ENCODE measurements around the gene AQP3.
"Not testable (repeated sequence)": the region's sequence is repeated elsewhere in the genome, so short reads cannot be mapped to it uniquely, and the experiment has no call there.

AQP3 gene

DNA sequence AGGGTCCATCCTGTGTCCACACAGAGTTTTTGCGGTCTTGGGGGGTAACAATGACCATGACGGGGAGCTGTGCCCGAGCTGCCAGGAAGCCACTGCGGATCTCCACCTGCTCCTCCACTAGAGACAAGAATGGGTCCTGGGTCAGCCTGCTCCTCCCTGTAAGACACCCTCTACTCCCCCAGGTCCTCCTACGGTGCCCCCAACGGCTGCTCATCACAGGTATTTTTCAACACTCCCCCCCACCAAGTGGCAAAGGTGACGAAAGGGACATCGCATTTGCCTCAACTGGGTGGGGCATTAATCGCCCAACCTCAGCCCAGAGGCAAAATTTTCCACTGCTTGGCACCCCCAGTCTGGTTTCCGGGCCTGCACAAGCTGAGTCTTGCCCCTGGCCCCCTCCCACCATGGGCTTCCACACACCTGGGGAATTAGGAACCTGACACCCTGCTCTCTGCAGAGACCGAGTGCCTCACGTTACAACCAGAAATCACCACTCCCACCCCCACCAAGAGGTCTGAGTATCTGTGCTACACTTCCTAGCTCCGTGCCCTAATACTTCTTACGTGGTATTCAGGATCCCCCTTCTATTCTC lies 16.7 kb upstream of the AQP3 start:
- no peak for DNase-seq (ENCODE audit: low spot score)

DNA sequence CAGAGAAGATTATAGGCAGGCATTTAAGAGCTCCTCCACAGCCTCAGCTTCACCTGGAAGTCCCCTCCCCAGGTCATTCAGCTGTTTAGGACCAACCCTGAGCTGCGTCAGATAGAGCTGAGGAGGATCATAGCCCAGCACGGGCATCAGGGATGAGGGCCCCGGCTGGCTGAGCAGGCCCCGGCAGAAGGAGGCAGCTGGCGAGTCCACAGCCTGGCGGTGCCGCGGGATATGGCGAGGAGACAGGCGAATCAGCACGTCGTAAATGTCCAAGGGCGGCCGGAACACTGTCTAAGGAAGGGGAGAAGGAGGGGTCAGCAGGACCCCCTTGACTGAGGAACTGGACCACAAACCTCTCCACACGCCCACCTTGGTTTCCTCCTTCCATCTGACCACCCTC lies 15.8 kb upstream of the AQP3 start:
- no peak for DNase-seq (ENCODE audit: low spot score)

DNA sequence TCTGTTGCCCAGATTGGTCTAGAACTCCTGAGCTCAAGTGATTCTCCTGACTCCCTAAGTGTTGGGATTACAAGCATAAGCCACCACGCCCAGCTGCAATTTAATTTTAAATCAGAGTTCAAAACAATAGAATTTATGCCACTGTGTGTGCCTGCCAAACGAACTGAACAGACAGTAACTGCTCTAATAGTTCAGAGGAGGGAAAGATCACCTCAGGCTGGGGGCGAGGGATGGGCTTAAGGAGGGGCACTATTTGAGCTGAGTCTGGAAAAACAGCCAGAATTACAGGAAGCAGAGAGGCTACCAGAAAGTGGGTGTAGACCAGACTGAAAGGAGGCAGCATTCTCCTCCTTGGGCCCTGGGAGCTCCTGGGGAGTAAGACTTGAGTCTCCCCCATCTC lies 14.1 kb upstream of the AQP3 start:
- no peak for DNase-seq (ENCODE audit: low spot score)

DNA sequence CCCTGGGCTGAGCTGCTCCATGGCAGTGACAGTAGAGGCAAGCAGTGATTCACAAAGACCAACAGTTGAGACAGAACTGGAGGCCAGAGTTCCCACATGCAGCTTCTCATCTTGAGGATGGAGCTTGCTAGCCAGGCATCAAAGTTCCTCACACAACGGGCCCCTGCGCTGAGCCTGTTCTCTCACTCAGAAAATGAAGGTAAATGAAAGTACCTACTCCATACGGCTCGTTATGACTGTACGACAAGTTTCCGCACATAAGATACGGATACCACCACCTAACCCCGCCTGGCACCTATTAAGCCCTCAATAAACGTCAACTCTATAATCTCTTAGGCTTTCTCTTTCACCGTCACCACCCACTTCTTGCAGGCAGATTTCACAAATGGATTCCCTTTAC lies 13.5 kb upstream of the AQP3 start:
- DNase-seq (ENCODE audit: low spot score) = no peak

DNA sequence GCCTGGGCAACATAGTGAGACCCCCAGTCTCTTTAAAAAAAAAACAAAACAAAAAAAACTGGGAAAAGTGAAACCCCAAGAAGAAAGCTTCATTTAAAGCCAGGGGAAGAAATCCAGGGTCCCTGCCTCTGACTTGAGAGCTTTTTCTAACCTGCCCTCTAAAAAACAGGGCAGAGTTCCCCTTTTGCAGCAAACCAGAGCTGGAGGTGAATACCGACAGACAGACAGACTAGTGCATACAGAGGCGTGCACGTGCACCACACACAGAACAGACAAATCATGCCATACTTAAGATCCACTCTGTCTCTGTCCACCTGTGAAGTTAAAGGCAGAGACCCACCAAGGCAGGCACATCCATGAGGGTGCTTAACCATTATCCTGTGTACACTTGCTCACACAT lies 11.7 kb upstream of the AQP3 start:
- DNase-seq (ENCODE audit: low spot score) = no peak

DNA sequence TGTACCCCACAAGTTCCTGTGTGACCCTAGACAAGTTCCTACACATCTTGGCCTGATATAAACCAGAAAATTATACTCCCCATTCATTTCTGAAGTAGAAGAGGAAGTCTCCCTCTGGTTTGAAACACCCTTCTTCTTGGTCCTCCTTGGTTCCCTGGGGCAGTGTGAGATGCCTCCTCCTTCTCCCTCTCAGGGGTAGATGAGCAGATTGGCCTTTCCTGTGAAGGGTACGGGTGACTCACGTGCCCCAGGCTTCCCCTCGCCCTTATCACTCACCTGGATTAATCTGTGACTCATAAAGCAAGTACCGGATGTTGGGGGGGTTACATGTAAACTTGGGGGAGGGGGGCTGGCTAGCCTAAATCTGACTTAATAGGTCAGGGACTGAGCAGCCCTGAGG lies 11.1 kb upstream of the AQP3 start:
- DNase-seq (ENCODE audit: low spot score) = no peak

DNA sequence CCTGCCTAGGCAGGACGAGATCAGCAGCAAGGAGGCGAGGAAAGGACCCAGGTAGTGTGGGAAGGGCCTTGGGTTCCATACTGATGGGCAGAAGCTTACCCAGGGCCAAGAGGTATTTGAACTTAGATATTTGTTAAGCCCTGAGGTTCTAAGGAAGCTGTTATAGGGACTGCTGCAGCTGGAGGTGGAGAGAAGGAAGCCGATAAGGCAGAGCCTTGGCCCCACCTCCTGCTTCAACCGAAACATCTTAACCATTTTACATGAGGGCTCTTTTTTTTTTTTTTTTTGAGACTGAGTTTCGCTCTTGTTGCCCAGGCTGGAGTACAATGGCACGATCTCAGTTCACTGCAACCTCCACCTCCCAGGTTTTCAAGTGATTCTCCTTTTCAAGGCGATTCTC lies 8.6 kb upstream of the AQP3 start:
- DNase-seq (ENCODE audit: low spot score) = no peak

DNA sequence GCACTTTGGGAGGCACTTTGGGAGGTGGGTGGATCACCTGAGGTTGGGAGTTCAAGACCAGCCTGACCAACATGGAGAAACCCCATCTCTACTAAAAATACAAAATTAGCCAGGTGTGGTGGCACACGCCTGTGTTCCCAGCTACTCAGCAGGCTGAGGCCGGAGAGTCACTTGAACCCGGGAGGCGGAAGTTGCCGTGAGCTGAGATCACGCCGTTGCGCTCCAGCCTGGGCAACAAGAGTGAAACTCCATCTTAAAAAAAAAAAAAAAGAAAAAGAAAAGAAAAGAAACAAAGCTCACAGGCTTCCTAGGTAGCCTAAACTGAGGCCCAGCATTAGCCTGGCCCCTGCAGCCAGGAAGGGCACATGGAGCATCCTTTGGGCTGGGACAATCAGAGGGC lies 8.1 kb upstream of the AQP3 start:
- DNase-seq (ENCODE audit: low spot score) = not testable (repeated sequence)

DNA sequence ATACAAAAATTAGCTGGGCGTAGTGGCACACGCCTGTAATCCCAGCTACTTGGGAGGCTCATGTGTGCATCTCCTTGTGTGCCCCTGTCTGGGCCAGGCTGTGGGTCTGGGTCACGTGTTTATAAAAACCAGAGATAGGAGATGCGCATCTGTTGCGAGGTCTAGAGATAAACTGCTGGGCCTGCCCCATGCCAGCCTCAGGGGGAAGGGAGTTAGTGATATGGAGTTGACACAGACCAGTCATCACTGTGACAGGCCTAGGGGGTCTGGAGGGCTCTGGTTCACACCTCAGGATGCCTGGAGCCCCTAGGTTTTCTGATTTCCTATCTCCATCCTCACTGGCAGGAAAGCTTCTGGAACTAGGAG lies 7.3 kb upstream of the AQP3 start:
- DNase-seq (ENCODE audit: low spot score) = not testable (repeated sequence)

DNA sequence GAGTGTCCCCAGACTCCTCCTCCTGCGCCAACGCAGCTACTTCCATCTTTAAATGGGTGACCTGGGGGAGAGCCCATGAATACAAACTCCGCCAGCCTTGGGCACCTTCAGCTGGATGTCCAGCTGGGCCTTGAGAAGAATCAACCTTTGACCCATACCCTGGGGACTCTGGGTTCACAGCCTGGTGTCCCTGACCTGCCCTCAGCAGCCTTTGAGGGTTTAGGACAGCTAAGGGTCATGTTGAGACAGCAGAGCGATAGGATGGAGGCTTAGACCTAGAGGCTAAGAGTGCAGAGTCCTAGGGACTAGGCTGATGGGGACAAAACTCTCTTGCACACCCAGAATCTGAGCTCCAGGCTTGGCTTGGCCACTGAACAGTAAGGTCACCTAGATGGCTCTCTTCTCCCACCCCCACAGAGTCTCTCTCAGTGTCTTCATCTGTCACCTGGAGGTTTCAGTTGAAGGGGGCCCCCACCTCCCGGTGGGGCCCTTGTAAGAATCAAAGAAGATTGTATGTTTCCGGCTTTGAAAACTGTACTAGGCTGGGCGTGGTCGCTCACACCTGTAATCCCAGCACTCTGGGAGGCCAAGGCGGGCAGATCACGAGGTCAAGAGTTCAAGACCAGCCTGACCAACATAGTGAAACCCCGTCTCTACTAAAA lies 6.7 kb upstream of the AQP3 start:
- DNase-seq (ENCODE audit: low spot score) = no peak

DNA sequence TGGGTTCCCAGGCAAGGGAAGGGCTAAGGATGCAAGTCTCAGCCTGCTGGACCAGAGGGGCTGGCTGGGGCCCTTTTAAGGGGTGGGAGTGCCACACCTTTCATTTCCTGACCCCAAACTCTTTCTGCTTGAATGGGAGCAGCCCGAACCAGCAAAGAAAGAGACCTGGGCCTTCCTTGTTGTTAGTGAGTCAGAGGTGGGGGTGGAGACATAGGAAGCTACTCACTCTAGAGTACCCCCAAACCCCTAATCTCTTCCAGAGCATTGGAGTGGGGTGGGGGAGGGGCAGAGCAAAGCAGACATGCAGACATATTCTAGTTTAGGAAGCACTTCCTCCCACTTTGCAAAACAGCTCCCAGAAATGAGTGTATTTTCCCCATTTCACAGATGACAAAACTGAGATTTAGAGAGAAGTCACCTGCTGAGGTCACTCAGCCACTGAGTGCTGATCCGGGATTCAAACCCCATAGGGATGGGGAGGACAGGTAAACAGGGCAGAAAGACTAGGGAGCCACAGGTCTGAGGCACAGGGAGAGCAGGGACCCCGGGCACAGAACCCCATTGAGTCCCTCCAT lies 6.0 kb upstream of the AQP3 start:
- DNase-seq (ENCODE audit: low spot score) = no peak

DNA sequence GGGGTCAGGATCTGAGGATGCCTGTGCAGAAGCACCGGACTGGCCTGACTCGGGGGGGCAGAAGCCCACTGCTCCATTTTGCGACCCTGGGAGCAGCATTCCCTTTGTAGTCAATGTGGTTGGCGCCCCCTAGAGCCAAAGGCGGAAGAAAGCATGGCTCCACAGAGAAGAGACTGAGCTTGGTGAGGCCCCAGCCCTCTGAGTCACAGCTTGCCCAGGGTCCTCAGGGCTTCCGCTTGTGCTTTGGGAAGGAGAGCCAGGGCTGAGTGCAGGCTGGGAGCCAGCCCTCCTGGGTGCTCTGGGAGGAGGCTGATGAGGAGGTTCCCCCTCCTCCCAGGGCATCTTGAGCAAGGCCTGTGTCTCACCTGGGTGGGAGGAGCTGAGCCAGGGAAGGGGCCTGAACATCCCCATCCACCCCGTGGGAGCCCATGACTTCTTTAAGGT lies 5.5 kb upstream of the AQP3 start:
- no peak for DNase-seq (ENCODE audit: low spot score)

DNA sequence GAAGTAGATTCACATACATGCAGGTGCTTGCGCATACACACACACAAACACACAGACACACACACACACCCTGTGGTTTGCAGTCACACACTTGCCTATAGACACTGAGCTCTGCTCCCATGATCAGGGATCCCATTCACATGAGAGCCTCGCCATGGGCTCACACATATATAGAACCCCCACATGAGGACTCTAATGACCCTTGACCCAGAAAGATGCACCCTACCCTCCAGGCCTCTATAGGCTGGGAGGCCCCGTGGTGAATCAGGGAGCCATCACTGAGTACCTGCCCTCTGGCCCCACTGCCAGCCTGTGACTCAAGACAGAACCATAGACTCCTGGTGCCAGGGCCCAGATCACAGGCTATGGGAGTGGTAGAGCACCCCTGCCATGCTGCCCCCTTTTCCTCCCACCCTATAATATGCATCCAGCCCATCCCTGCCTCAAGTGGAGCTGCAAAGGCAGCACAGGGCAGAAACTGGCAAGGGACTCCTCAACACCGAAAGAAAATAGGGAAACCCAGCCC lies 3.3 kb upstream of the AQP3 start:
- DNase-seq (ENCODE audit: low spot score) = no peak

DNA sequence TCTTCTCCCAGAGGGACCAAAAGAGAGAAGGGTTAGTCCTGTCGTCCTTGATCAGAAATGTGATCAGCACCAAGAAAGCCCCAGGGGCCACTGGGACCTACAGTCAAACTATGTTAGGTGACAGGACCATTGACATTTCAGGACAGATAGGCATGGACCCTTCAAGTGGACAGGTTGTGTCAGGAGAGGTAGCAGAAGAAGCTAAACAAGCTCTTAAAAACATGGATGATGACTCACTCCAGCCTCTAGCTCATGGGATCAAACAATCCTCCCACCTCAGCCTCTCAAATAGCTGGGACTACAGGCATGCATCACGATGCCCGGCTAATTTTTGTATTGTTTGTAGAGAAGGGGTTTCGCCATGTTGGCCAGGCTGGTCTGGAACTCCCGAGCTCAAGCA lies 2.3 kb upstream of the AQP3 start:
- no peak for DNase-seq (ENCODE audit: low spot score)

DNA sequence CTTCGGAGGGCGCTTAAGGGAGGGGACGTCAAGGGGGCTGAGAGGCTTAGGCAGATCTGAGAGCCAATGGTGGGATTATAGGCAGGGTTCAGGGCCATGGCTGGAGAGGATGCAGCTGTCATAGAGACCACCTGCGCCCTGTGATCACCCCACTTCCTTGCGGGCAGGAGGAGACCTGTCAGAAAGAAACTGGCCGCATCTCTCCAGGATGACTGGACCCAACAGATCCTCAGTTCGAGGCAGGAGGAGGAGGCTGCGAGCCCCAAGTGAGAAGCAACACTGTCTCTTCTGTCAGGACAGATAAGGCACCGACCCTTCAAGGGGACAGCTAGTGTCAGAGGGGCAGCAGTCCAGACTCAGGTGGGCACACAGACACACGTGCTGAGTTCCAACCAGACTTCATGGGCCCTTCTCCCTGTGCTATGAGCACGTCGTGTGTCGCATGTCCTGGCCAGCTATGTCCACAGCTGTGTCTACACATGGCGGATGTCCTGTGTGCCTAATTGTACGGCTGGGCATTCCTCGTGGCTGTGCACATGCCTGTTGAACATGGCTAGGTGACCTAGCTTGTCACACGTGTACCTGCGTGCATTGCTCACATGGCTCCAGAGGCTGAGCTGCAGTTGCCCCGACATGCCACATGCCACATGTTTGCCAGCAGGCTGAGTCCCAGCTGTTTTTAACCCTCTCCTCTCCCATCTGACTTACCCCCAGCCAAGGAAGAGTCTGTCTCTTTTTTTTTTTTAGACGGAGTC lies 583 bp upstream of the AQP3 start:
- DNase-seq (ENCODE audit: low spot score) = no peak

DNA sequence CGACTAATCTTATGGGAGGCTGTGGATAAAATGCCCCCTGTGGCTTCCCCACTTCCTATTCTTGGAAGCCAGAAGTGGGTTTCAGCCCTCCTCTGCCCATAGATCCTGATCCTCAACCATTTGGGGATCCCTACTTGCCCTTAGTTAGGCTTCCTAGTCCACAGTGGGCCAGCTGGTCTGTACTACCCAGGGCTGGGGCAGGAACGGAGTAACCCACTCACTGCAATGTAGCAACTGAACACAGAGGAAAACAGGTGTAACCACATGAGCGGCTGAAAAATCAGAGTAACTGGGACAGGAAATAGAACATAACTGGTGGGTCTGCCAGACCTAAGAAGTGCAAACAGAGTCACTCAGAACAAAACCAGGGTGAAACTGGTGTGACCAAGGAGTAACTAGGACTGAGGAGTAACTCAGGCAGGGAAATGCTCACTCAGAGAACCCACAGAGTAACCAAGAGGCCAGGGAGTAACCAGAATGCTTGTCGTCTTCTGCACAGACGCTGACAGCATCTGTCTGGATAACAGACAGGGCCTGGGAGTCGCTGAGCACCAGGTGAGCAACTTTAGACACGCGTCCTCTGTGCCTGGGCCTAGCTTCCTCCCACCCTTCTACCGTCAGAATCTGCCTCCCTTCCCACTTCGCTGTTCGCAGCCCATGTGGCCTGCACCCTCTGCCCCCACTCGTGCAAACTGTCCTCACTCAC lies 1.0 kb downstream of the AQP3 start:
- no peak for DNase-seq (ENCODE audit: low spot score)

DNA sequence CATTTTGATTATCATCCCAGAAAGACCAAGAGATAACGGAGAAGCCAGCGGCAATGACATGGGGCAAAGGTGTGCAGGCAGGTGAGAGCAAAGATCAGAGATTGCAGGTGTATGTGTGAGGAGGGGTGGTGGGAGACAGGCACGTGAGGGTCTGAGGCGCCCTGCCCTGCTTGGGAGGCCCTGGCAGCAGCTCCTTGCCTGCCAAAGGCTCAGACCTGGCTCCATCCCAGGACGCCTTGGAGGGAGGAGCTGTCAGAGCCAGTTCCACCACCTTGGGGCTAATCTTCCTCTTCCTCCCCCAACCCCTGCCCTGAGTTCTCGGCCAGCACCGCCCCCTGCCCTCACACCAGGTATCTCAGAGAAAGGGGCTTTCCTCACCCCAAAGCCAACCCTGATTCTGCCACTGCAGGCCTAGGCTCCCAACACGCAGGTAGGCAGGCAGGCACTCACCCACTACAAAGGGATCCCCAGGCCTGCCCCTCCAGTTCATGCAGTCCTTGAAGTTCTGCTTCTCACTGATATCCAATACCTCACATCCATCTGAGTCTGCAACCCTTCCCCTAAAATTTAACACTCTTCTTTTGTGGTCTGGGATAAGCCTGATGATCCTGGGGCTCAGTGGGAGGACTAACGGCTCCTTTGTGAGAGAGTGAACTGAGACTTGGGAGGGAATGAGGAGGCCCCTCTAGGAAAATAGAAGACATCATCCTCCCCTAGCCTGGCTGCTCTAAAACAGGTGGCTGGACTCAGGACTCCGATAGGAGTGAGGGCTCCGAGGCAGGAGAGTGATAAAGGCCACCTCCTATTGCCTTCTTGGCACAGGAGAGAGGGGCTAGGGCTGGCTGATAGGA lies 1.8 kb downstream of the AQP3 start:
- DNase-seq (ENCODE audit: low spot score) = no peak

DNA sequence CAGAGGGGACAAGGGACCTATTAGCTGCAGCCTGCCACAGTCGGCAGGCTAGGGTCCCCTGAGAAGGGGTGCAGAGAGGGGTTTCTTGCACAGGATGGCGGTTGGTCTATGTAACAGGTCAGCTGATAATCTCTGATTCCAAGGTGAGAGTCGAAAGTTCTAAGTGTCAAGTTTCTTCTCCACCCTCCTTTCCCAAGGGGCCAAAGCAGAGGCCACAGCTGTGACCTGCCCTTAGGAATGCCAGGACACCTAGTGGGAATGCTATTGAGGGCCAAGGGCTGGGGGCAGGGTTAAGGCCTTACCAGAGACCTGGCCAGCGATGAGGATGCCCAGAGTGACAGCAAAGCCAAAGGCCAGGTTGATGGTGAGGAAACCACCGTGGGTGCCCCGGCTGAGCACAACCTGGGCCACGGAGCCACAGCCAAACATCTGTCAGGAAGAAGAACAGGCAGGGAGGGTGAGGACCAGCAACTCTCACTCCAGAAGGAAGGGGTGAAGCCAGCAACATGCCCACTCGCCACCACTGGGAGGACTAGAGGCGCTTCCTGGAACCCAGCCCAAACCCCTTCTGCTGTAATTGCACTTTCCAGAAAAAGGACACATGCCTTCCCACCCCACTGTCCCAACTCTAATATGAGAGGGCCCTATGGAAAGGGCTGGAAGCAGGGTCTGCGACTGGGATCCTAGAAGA lies 3.8 kb downstream of the AQP3 start:
- no peak for DNase-seq (ENCODE audit: low spot score)

DNA sequence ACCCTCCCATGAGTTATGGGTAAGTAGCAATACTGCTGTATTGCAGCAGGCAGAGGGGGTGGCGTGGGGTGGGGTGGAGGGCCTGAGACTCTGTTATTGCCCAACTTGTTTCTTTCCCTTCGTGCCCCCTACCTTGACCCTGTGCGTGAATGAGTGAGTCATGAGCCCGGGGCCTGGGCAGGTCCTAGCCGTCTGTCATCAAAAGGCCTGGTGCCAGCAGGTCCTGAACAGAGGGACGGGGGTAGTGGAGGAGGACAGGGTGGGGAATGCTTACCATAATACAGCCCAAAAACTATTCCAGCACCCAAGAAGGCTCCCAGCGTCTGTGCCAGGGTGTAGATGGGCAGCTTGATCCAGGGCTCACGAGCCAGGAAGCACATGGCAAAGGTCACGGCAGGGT lies 4.3 kb downstream of the AQP3 start:
- DNase-seq (ENCODE audit: low spot score) = no peak

DNA sequence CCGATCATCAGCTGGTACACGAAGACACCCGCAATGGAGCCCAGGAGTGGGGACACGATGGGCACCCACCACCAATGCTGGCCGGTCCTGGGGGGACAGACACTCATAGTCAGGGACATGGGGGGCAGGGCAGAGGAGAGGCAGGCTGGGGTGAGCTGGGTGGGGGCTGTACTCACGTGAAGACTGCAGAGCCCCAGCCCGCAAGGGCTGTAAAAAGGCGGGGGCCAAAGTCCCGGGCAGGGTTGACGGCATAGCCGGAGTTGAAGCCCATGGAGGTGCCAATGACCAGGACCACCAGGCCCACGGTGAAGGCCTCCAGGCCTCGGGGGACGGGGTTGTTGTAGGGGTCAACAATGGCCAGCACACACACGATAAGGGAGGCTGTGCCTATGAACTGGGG lies 5.3 kb downstream of the AQP3 start:
- no peak for DNase-seq (ENCODE audit: low spot score)

DNA sequence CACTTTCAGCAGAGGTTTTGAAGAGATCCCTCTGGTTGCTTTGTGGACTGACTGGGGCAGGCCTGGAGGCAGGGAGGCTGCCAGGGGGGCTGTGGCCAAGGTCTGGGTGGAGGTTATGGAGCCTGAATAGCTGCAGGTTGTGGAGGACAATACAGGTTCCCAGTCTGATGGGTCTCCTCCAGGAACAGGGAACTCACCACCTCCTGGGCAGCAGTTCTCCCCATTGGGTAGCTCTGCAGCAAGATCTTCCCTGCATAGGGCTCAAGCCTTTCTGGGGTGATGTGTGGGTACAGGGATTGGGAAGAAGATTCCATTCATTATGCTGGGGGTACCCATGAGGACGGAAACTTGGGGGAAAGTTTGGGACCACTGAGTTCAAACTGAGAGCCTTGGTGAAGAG lies 6.8 kb downstream of the AQP3 start:
- no peak for DNase-seq (ENCODE audit: low spot score)
